IMR-90 (cell line): ENCODE results near the gene PRELP. TPM values are rescaled to one million over a fixed set of nuclear protein-coding genes. Genes with fewer than 3 reads are reported as not detected.
A peak's percentile ranks its signal among the peaks of the same experiment; 100 is the strongest.

Experiments
- ATAC-seq: fragments of 200-7000 bp; cut with Tn5 transposase; 2 replicates; pipeline ENCODE4 v1.9.1; 2020; ENCODE audit warnings: low read depth, mild to moderate bottlenecking, moderate library complexity
- BruUV-seq: library from RNA; stranded (reverse); fragments of 400-500 nt; replicated peaks from 2 replicates; lab custom pipeline; 2021; lab: Mats Ljungman, UMichigan
- CTCF ChIA-PET: fragments of 300-600 bp; formaldehyde crosslinking; extraction: SDS; loops from one replicate; lab custom pipeline; 2021; ENCODE audit warnings: antibody characterized with exemption; lab: Yijun Ruan, JAX
- POLR2A ChIA-PET: fragments of 300-600 bp; sonication (Branson Sonifier 250); formaldehyde crosslinking; loops from one replicate; lab custom pipeline; 2022; ENCODE audit warnings: antibody characterized with exemption; ENCODE audit not compliant: unreplicated experiment; lab: Charles Lee
- DNase-seq: peaks from one replicate; pipeline ENCODE4 v3.0.0; 2013
- H2AFZ ChIP-seq: replicated peaks from 2 replicates; pipeline ENCODE3; 2013; ENCODE audit warnings: low read length, mild to moderate bottlenecking; ENCODE audit not compliant: poor library complexity
- H2AK5ac ChIP-seq: 2 replicates; pipeline ENCODE4 v1.6.1; 2013; ENCODE audit warnings: low read depth, low read length, inconsistent platforms
- H2AK9ac ChIP-seq: replicated peaks from 2 replicates; pipeline ENCODE3; 2013; ENCODE audit warnings: mild to moderate bottlenecking, low read depth, low read length, moderate library complexity; ENCODE audit not compliant: poor library complexity
- H2BK120ac ChIP-seq: 2 replicates; pipeline ENCODE4 v1.6.1; 2013; ENCODE audit warnings: low read depth, low read length, inconsistent platforms
- H2BK15ac ChIP-seq: 3 replicates; pipeline ENCODE4 v1.6.1; 2013; ENCODE audit warnings: low read depth, low read length, inconsistent platforms
- H2BK20ac ChIP-seq: 2 replicates; pipeline ENCODE4 v1.6.1; 2013; ENCODE audit warnings: low read depth, mild to moderate bottlenecking, inconsistent platforms, low read length, moderate library complexity
- H2BK5ac ChIP-seq: 2 replicates; pipeline ENCODE4 v1.6.1; 2013; ENCODE audit warnings: mild to moderate bottlenecking, low read depth, low read length, inconsistent platforms; ENCODE audit not compliant: poor library complexity, severe bottlenecking
- H3K14ac ChIP-seq: replicated peaks from 2 replicates; pipeline ENCODE4 v1.6.1; 2013; ENCODE audit warnings: low read depth, low read length, inconsistent platforms
- H3K18ac ChIP-seq: 2 replicates; pipeline ENCODE4 v1.6.1; 2013; ENCODE audit warnings: low read depth, low read length, control low read depth
- H3K23ac ChIP-seq: 2 replicates; pipeline ENCODE4 v1.6.1; 2013; ENCODE audit warnings: low read depth, low read length, inconsistent platforms
- H3K27ac ChIP-seq: 2 replicates; pipeline ENCODE4 v1.5.1; 2013; ENCODE audit warnings: mild to moderate bottlenecking, control low read depth, low read length; ENCODE audit not compliant: insufficient read depth
- H3K27me3 ChIP-seq: 2 replicates; pipeline ENCODE4 v1.6.1; 2013; ENCODE audit warnings: low read length; ENCODE audit not compliant: control insufficient read depth, insufficient read depth
- H3K36me3 ChIP-seq: 2 replicates; pipeline ENCODE4 v1.6.1; 2013; ENCODE audit warnings: low read length, mixed read lengths; ENCODE audit not compliant: control insufficient read depth, insufficient read depth
- H3K4ac ChIP-seq: 2 replicates; pipeline ENCODE4 v1.6.1; 2013; ENCODE audit warnings: low read depth, low read length, inconsistent platforms
- H3K4me1 ChIP-seq: 2 replicates; pipeline ENCODE4 v1.6.1; 2013; ENCODE audit warnings: low read length, mixed read lengths; ENCODE audit not compliant: control insufficient read depth, insufficient read depth
- H3K4me2 ChIP-seq: 2 replicates; pipeline ENCODE4 v1.6.1; 2013; ENCODE audit warnings: low read depth, mild to moderate bottlenecking, control low read depth, low read length, moderate library complexity
- H3K4me3 ChIP-seq: 2 replicates; pipeline ENCODE4 v1.5.1; 2013; ENCODE audit warnings: low read depth, mild to moderate bottlenecking, control low read depth, low read length, moderate library complexity; ENCODE audit not compliant: insufficient read depth
- H3K56ac ChIP-seq: 2 replicates; pipeline ENCODE4 v1.6.1; 2013; ENCODE audit warnings: low read length, inconsistent platforms; ENCODE audit not compliant: insufficient read depth; ENCODE audit errors: extremely low read depth
- H3K79me1 ChIP-seq, 2 experiments: 2 replicates each; pipeline ENCODE4 v1.6.1; 2013; ENCODE audit warnings: low read length in 2 of 2, inconsistent platforms in 1 of 2, low read depth in 1 of 2
- H3K9ac ChIP-seq: 2 replicates; pipeline ENCODE4 v1.6.1; 2013; ENCODE audit warnings: low read depth, low read length, control low read depth
- H3K9me1 ChIP-seq: 2 replicates; pipeline ENCODE4 v1.6.1; 2013; ENCODE audit warnings: low read length, inconsistent platforms; ENCODE audit not compliant: insufficient read depth
- H3K9me3 ChIP-seq: 2 replicates; pipeline ENCODE4 v1.6.1; 2013; ENCODE audit warnings: low read length; ENCODE audit not compliant: control insufficient read depth, insufficient read depth
- H4K20me1 ChIP-seq: 2 replicates; pipeline ENCODE4 v1.6.1; 2013; ENCODE audit warnings: low read length, inconsistent platforms; ENCODE audit not compliant: insufficient read depth
- H4K5ac ChIP-seq: 2 replicates; pipeline ENCODE4 v1.6.1; 2013; ENCODE audit warnings: mild to moderate bottlenecking, low read depth, low read length, control low read depth
- H4K8ac ChIP-seq, 2 experiments: 2 replicates each; pipeline ENCODE4 v1.6.1; 2013; ENCODE audit warnings: low read depth in 2 of 2, low read length in 2 of 2, control low read depth in 1 of 2, inconsistent platforms in 1 of 2
- H4K91ac ChIP-seq: 2 replicates; pipeline ENCODE4 v1.6.1; 2013; ENCODE audit warnings: low read depth, low read length, inconsistent platforms; ENCODE audit not compliant: insufficient read depth
- BHLHE40 ChIP-seq: fragments of 150-350 bp; IDR thresholded peaks from 2 replicates; pipeline ENCODE4 v1.6.1; 2016; ENCODE audit warnings: mild to moderate bottlenecking, low read depth, low read length
- CEBPB ChIP-seq: IDR thresholded peaks from 2 replicates; pipeline ENCODE4 v1.6.1; 2012; ENCODE audit warnings: low read depth, low read length, improper control_type of control experiment
- CHD1 ChIP-seq: IDR thresholded peaks from 2 replicates; pipeline ENCODE4 v1.6.1; 2012; ENCODE audit warnings: low read depth, low read length, improper control_type of control experiment
- CTCF ChIP-seq: conservative IDR thresholded peaks from 2 replicates; pipeline ENCODE4 v1.5.1; 2012; ENCODE audit warnings: mild to moderate bottlenecking, low read depth, low read length, improper control_type of control experiment
- FOS ChIP-seq: fragments of 150-350 bp; IDR thresholded peaks from 2 replicates; pipeline ENCODE4 v1.6.1; 2016; ENCODE audit warnings: low read depth, low read length
- MAFK ChIP-seq: IDR thresholded peaks from 2 replicates; pipeline ENCODE4 v1.6.1; 2012; ENCODE audit warnings: low read depth, low read length, improper control_type of control experiment
- MAZ ChIP-seq: IDR thresholded peaks from 2 replicates; pipeline ENCODE4 v1.6.1; 2012; ENCODE audit warnings: low read depth, mild to moderate bottlenecking, low read length, improper control_type of control experiment, moderate library complexity, borderline replicate concordance
- MXI1 ChIP-seq: IDR thresholded peaks from 2 replicates; pipeline ENCODE4 v1.6.1; 2012; ENCODE audit warnings: low read depth, mild to moderate bottlenecking, low read length, moderate library complexity, borderline replicate concordance
- NFE2L2 ChIP-seq: fragments of 150-350 bp; IDR thresholded peaks from 2 replicates; pipeline ENCODE4 v1.6.1; 2016; ENCODE audit warnings: low read depth, mild to moderate bottlenecking, low read length
- POLR2A ChIP-seq: IDR thresholded peaks from 2 replicates; pipeline ENCODE4 v1.6.1; 2012; ENCODE audit warnings: mild to moderate bottlenecking, low read depth, low read length
- RAD21 ChIP-seq: IDR thresholded peaks from 2 replicates; pipeline ENCODE4 v1.6.1; 2012; ENCODE audit warnings: low read length, improper control_type of control experiment
- RCOR1 ChIP-seq: IDR thresholded peaks from 2 replicates; pipeline ENCODE4 v1.6.1; 2012; ENCODE audit warnings: mild to moderate bottlenecking, low read length, improper control_type of control experiment; ENCODE audit not compliant: insufficient replicate concordance
- RFX5 ChIP-seq: IDR thresholded peaks from 2 replicates; pipeline ENCODE4 v1.8.0; 2012; ENCODE audit warnings: low read depth, mild to moderate bottlenecking, low read length, moderate library complexity
- SMC3 ChIP-seq: fragments of 150-350 bp; IDR thresholded peaks from 2 replicates; pipeline ENCODE4 v1.6.1; 2016; ENCODE audit warnings: low read depth, mild to moderate bottlenecking, antibody characterized with exemption, low read length, moderate library complexity
- dilution Hi-C: fragments of 300-500 bp; cut with HindIII; formaldehyde crosslinking; loops from one replicate; pipeline ENCODE4 v1.14.3; 2018; ENCODE audit warnings: low sequenced_read_pairs; ENCODE audit not compliant: unreplicated experiment
- in situ Hi-C: fragments of 300-500 bp; cut with MboI; formaldehyde crosslinking; loops from 3 replicates; pipeline ENCODE4 v1.14.3; 2019; ENCODE audit warnings: low sequenced_read_pairs, inconsistent platforms, mixed read lengths
- intact Hi-C: fragments of 100-400 bp; cut with micrococcal nuclease; formaldehyde crosslinking; loops from 2 replicates; pipeline ENCODE4 v1.10.0; 2022
- polyA plus RNA-seq, 3 experiments: library from polyadenylated mRNA; depleted of rRNA; stranded (reverse); fragments of >200 nt; gene quantifications; 2 replicates each; pipeline ENCODE4 v1.2.3, GENCODE V29; 2012; ENCODE audit warnings: low replicate concordance in 1 of 3
- total RNA-seq: library from RNA; depleted of rRNA; stranded (reverse); fragments of >200 nt; gene quantifications from 2 replicates; pipeline ENCODE4 v1.2.3, GENCODE V29; 2012

Gene PRELP
- total and polyA plus RNA-seq, 2 of the 4 experiments (the other 2 are of a cell fraction), result 0.56 TPM; not detected in 1

GRCh38 chr1:203527013-203527412, 51.4 kb downstream of the PRELP start:
- no peak overlapping the region for H3K18ac ChIP-seq
- H2AK5ac ChIP-seq, result peak overlapping the region; percentile 96
- peak overlapping the region; percentile 46 for H2AK9ac ChIP-seq
- H3K14ac ChIP-seq, result peak overlapping the region; percentile 66
- H3K4ac ChIP-seq, result peak overlapping the region; percentile 82
- H2BK5ac ChIP-seq, result peak overlapping the region; percentile 74
- ChIA-PET POLR2A (no interaction called here), CTCF (interaction anchor here (0.5 to 1.2 kb wide), 2 partner anchors 96 to 136 kb away, joined by 3 read pairs; no protein-coding TSS in a partner anchor)
- no peak overlapping the region for H3K4me2 ChIP-seq
- no peaks in the 10 kb centered on the region for H3K79me1 ChIP-seq
- DNase-seq, result no peak
- H3K9ac ChIP-seq, result no peak overlapping the region
- peak overlapping the region; percentile 71 for H4K91ac ChIP-seq
- dilution Hi-C loops, result no loop called here
- H2BK120ac ChIP-seq, result peak overlapping the region; percentile 57
- H3K9me3 ChIP-seq, result no peaks in the 10 kb centered on the region
- peak overlapping the region; percentile 97; the same call in 2 of the 3 replicates for H2BK15ac ChIP-seq
- no peak for TF ChIP-seq POLR2A
- no peak for TF ChIP-seq SMC3
- TF ChIP-seq CHD1, result no peak
- TF ChIP-seq NFE2L2, result no peak
- no peak for TF ChIP-seq MXI1
- TF ChIP-seq CTCF, result no peak
- no peak for TF ChIP-seq RCOR1
- TF ChIP-seq BHLHE40, result no peak
- TF ChIP-seq CEBPB, result no peak
- TF ChIP-seq MAZ, result no peak
- no peak for TF ChIP-seq MAFK
- no peak for TF ChIP-seq RFX5
- TF ChIP-seq FOS, result no peak
- TF ChIP-seq RAD21, result no peak
- H3K56ac ChIP-seq, result no peak overlapping the region
- ATAC-seq, result no peak
- no peaks in the 10 kb centered on the region for H3K36me3 ChIP-seq
- H3K27ac ChIP-seq, result no peak overlapping the region
- H2BK20ac ChIP-seq, result peak overlapping the region; percentile 70; the same call in 1 of the 2 replicates
- in situ Hi-C loops, result no loop called here
- H4K5ac ChIP-seq, result no peak overlapping the region
- no peak overlapping the region for H2AFZ ChIP-seq
- no TSS peak for BruUV-seq
- H3K23ac ChIP-seq, result peak overlapping the region; percentile 49; the same call in 1 of the 2 replicates
- no peaks in the 10 kb centered on the region for H4K20me1 ChIP-seq
- H4K8ac ChIP-seq, result peak overlapping the region; percentile 40 to 66; a peak in 3 of 4 replicates
- H3K4me3 ChIP-seq, result no peak overlapping the region
- H3K9me1 ChIP-seq, result peaks cover 8% of the 10 kb centered on the region
- no peaks in the 10 kb centered on the region for H3K27me3 ChIP-seq
- H3K4me1 ChIP-seq, result 0 out of 2 replicates have a peak, but pooled peaks cover 2% of the 10 kb centered on the region
- intact Hi-C loops, result no loop called here
